HuH-7 (cell line): Measurements from ENCODE around the gene PACRG.
A peak's percentile ranks its signal among the peaks of the same experiment; 100 is the strongest.
"Not testable (repeated sequence)": the region's sequence is repeated elsewhere in the genome, so short reads cannot be mapped to it uniquely, and the experiment has no call there.

ENCODE experiments used
- DNase-seq: peaks from one replicate; pipeline ENCODE4 v3.0.0; 2011; ENCODE audit warnings: low spot score

PACRG gene

DNA sequence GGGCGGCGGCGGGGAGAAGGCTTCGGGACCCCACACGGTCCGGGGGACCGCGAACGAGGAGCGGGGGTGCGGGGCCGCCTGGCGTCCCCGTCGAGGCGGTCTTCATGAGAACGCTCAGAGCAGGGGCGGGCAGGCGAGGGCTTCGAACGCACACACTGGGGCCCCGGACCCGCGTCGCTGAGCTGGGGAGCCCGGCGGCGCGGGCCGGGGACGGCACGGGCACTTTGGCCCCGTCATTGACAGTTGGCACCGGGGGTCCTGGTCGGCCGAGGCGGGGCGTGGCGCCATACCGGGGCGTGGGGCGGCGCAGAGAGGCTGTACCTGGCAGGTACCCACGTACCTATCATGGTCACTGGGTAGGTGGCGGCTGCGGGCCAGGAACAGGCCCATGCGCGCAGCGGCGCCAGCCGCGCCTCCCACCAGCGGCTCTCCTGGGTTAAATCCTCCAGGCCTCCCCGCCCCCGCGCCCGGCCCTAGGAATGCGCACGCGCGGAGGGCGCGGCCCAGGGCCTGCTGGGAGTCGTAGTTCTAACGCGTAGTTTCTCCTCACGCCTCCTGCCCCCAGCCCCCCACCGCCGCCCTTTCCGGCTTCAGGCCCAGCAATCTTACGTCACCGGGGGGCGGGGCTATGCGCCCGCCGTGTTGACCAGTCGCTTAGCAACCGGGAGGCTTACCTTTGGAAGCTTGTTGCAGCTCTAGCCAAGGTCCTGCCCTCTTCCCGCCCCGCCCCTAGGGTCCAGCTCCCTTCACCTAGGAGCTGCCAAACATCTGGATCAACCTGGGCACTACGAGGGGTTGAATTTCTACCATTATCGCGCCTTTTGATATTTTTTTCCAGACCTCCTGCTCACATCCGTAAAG, at the start of gene PACRG, which contains the start of gene PRKN:
Gene PACRG (plus strand): TSS at position 653 of the 861 bp plus-strand sequence.
Gene PRKN (minus strand): TSS at position 445 of the 861 bp plus-strand sequence.
- peak; percentile 98 for DNase-seq

DNA sequence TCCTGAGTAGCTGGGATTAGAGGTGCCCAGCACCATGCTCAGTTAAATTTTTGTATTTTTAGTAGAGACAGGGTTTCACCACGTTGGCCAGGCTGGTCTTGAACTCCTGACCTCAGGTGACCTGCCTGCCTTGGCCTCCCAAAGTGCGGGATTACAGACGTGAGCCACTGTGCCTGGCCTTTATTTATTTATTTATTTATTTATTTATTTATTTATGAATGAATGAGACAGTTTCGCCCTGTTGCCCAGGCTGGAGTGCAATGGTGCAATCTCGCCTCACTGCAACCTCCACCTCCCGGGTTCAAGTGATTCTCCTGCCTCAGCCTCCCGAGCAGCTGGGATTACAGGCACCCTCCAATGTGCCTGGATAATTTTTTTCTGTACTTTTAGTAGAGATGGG, 48.9 kb upstream of the PACRG start:
- not testable (repeated sequence) for DNase-seq

DNA sequence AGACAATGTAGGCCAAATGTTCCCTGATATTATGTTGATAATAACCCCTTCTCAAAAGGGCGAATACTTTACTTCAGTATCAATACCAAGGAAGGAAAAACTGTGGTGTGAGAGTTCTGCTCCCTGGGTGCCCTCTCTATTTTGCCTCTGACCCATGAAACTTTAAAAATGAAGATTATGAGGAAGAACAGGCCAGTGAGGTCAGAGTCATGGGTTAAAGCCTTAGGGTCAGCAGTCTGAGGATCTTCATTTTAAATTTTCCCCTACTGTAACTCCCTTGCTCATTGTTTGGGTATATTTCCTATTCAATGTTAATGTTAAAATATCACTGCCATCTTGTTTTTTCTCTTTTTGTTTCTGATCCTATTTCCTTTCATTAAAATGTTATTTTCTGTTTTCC, 48.1 kb upstream of the PACRG start:
- DNase-seq, result no peak

DNA sequence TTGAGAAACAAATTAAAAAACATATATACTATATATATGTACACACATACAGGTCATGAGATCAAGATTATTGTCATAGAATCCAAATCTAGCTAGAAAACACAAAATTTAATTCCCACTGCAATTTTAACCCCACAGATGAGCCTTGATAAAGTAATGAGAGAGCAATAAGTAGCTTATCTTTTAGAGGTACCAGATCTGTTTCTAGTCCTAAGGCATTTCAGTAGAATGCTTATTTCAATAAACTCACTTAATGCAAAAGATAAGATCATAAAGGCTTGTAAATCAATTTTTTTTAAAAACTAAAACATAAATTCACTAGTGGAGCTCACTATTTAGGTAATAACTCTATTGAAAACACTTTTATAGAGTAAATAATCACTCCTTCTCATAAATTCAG, 47.4 kb upstream of the PACRG start:
- DNase-seq, result no peak

DNA sequence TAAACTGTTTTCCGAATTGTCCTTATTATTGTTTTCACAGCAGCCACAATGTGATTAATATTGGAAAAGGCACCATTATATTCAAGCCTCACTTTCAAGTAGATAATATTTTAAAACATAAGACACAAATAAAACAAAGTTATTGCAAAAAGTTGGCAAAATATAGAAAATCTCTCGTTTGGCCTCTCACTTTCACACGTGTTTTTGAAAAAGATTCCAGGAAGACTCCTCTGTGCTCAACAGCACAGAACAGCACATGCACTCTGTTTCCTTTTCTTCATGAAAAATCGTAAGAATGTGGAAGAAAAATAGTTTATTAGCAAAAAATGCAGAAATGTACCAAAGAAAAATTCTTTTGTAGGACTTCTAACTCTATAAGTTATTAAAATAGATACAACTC, 46.9 kb upstream of the PACRG start:
- DNase-seq, result no peak

DNA sequence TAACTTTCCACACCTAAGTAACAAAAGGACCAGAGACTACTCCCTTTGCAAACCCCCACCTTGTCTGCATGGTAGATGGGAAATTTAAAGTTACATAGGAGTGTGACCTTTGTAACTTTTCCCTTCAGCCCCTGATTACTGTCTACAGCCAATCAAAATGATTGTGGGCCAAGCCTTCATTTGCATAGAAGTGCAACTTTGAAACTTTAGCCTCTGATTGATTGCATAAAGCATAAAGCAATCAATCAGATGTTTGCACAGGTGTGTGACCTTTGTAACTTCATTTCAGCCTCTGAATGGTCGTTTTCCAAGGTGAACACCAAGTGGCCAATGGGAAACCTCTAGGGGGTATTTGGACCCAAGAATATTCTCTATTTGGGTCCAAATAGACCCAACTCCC, 46.3 kb upstream of the PACRG start:
- peak; percentile 64 for DNase-seq

DNA sequence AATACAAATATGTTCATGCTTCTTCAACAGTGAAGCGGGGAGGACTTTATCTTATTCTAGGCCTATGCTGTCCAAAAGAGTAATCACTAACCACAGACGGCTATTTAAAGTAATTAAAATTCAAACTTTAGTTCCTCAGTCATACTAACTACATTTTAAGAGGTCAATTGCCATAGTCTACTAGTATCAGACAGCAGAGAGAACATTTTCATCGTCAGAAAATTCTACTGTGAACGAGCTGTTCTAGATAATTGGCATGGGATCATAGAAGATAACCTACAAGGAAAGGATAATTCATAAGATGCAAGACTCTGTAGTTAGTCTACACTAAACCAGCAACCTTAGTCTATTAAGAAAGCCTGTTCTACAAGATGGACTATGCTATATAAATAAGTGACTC, 44.6 kb upstream of the PACRG start:
- DNase-seq, result no peak

DNA sequence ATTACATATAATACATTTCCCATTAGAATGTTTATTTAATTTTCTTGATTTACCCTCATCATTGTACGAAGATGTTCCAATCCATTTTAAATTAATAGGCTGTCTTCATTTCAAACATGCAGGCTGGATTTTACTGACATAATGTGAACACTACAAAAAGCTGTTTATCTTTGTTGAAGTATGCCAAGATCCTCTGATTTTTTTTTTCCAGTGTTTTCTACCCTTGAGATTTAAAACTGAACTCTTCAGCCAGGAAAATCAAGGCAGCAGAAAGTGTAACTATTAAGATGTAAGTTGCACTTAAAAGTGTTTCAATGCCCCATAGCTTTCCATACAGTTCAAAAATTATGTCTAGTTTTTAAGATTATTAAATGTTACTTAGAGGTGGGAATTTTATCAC, 43.7 kb upstream of the PACRG start:
- DNase-seq, result no peak

DNA sequence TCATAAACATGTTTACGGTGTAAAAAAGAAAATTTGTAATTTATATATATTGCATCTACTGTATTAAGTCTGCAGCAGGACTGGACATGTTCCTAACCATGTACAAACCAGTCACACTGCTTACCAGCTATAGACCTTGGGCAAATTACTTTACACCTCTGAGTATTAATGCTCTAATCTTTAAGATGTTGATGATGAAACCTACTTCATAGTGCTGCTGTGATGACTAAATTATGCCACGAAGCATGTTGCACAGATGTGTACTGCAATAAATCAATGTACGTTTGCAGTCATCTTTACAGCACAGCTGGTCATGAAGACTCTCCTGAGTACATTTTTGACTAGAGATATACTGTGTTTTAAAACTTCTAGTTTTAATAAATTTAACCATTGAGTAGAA, 42.8 kb upstream of the PACRG start:
- no peak for DNase-seq

DNA sequence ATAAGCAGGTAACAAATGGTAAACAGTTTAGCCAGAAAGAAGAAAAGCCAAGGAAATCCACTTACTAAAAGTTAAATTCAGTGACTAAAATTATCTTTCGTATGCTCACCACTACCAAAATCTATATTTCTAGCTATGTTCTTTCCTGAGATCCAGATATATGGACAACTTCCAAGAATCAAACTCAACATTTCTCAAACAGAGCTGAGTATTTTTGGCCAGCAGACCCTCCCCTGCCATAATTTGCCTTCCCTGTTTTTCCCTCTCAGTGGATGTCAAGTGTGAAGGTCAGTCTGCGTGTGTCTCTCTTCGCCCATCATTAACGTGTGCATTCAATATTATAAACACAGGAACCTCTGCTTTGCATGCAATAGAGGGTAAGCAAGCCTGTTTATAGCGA, 42.2 kb upstream of the PACRG start:
- no peak for DNase-seq

DNA sequence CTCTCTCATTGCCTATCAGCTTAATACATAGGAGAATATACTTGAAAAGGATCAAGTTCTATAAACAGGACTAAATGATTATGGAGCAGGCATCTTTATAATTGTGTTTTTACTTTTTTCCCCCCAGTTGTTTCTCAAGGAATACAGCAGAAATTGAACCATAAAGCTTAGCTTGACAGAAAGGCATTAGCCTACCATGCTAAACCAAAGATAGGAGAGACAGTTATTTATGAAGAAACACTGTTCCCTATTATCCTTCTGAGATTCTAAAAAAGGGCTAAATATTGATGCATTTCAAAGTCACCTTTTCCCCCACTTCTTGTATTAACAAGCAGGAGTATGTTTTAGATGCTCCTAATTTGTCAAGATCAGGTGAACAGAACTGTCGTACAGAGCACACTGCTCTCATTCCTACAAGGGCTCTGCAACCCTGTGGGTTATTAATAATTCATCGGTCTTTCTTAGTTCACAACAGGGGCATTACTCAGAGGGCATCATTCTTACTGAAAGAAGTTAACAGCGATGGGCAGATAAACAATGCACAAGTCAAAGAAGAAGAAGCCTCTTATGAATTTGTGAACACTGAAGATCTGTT, 38.9 kb upstream of the PACRG start:
- no peak for DNase-seq

DNA sequence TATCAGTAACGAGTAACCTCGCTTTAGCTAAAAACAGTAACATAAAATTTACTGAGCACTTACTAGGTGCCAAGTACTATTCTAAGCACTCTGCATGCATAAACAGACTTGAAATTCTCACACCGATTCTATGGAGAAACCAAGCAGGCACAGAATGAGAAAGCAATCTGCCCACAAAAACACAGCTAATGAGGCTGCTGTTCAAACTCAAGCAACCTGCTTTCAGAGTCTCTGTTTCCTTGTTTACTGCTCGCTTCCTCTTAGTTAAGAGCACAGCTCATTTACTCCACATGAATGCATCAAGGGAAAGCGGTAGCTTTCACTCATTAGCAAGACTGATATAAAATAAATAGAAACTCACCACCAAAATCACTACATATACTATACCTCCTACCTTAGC, 37.6 kb upstream of the PACRG start:
- DNase-seq, result no peak

DNA sequence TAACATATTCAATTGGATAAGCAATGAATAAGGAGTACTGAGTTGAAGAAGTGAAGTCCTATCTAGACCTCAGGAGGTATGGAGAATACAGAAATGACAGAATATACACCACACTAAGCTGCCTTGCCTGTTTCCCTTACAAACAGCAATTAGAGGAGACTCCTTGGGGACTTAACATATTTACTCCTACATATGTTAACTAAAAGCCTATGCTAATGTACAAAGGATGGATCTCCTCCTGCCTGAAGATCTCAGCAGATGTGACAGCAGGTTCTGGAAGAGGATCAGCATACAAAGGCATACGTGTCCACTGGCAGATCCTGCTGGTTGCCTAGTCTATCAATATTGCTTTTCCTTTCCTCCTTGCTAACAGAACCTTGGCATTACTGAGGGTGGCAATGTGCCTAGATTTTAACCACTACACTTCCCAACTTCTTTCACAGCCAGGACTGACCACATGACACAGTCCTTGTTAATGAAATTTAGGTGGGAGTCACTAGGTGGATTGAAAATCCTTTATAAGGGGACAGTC, 29.8 kb upstream of the PACRG start:
- no peak for DNase-seq

DNA sequence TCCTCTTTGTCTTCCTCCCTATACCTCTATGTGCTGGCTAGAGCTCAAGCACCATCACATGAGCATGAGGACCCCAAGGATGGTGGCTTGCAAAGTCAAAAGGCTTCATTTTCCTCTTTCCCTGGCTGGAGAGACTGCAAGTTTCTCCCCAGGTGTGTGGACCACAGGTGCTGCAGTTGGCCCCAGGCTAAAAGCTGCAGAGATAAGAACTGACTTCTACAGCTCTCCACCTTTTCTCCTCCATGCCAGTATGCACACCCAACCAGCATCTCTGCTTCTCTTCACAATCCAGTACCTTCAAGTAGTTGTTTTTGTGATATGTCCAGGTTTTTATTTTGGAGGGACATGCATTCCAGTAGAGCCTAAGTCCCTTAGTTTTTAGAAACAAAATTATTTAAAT, 29.3 kb upstream of the PACRG start:
- no peak for DNase-seq

DNA sequence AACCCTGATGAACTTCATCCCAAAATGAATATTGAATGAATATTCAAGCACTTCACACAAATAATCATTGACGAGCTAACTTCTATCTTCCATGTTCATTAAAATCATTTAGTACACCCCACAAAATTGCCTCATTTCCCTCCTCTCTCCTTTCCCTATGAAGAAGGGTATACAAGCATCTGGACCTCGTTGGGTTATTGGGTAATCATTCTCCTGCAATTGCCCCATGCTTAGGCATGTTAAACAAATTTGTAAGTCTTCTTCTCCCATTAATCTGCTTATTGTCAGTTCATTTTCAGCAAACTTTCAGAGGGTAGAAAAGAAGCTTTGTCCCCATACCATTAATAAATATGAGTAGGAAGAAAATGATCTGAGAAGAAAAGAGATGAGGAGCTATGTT, 27.8 kb upstream of the PACRG start:
- DNase-seq, result no peak

DNA sequence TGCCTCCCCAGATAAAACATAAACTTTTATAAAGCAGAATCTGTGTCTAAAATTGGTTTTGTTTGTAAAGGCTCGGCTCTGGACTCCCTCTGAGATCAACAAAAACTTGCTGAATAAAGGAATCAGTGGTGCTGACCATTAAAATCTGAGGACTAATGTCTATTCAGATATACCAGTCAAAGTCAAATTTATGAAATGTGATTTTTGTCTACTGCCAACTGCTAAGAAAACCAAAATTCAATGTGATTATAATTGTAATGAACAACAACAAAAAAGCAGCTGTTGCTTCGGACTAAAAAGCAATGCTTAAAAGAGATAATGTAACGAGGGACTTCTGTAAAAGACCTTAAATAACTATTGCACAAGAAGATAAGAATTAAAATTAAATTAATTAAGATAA, 26.8 kb upstream of the PACRG start:
- DNase-seq, result no peak

DNA sequence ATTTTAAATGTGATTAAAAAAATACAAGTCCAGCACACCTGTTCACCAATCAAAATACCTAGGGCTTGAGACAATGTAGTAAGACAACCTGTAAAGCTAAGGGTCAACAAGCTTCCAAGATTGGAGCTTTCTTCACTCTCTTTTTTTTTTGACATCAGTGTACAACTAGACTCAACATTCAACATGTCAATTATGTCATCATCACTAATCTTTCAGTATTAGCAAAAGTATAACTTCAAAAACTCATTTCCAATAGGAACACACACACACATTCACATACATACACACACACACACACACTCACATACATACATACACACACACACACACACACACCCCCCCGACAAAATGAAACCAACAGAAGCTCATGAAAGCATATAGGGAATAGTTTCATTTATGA, 26.2 kb upstream of the PACRG start:
- no peak for DNase-seq

DNA sequence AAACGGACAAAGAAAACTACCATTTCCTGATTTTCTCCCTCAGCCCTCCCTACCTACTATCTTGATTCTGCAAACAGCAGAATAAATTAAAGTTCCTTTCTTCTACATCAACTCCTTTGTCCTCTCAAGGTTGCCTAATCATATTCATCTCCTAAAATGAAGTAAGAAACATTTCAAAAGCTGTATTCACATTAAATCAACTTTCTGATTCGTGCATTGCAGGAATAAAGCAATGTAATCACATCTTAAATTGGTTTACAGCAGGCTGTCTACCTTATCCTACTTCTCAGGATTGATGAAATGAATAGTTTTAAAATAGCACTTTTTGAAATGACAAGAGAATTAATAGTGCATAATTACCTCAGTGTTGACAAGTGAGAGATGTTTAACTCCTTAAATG, 25.3 kb upstream of the PACRG start:
- DNase-seq, result no peak

DNA sequence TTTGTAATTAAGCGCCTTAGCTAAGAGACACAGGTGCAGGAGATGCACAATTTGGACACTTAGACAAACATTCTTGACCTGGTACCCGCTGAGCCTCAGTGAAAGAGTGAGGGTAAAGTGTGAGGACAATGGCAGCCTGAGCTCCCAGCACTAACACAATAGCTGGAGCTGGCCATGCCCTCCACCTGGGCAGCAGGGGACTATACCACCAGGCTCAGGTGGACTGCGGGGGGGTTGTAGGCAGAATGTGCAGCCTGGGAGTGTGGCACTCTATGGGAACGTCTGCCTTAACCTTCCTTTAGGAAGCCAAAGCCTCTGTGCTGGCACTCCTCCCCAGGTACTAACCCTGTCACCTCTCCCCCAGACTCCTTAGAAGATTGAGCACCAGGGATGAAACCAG, 23.8 kb upstream of the PACRG start:
- DNase-seq, result no peak

DNA sequence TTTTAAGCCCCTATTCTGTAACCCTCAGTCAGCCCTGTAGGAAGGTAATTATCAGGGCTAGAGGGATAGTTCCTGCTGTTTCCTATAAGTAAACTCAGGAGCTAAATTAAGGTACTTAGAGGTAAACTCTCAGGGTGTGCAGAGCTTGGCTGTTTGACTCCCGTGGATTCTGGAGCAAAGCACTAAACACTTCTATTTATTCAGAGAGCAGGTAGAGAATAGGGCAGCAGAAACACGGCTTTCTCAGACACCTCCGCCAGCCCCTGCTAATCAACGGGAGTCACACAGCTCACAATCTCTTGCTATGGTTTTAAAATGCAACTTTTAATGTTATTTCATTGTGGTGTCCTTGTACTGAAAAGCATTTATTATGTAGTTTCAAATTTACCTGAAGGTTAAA, 22.0 kb upstream of the PACRG start:
- no peak for DNase-seq

DNA sequence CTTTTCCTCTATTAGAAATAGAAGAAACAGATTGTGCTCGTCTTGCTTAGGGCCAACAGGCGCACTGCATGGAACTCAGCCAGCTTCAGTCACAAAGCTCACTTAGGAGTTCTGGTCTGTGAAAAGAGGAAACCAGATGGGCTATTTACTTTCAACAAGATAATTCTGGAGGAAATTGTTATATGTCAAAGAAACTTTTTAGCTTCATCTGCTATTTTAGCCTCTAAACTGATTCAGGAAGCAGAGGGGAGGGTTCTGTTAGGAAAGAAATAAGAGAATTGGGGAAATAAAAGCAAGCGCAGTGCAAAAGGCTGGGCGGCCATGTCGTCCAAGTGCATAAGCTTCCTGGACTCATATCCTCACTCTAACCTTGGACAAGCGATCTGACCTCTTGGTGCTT, 21.5 kb upstream of the PACRG start:
- DNase-seq, result no peak

DNA sequence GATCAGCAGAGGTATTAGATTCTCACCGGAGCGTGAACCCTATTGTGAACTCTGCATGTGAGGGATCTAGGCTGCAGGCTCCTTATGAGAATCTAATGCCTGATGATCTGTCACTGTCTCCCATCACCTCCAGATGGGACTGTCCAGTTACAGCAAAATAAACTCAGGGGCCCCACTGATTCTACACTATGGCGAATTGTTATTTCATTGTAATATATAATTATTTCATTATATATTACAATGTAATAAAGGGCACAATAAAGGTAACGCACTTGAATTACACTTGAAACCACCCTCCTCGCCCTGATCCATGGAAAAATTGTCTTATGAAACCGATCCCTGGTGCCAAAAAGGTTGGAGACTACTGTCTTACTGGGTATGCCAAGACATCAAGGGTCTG, 18.8 kb upstream of the PACRG start:
- DNase-seq, result no peak

DNA sequence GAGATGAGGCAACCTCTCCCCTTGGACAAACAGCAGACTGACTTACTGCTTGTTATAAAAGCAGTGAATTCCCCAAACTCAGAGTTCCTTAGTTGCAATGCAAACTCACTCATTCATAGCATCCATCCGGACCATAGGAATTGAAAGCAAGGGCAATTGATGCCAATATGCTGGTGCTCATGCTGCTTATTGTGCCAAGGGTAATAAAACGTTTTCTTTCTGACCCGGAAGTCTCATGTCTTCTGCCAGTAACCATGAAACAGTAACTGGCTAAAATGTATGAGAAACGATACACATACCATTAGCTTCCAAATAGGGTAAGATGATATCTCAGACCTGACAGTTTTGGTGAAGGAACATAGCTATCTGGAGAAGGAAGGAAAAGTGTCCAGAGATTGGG, 18.3 kb upstream of the PACRG start:
- DNase-seq, result no peak

DNA sequence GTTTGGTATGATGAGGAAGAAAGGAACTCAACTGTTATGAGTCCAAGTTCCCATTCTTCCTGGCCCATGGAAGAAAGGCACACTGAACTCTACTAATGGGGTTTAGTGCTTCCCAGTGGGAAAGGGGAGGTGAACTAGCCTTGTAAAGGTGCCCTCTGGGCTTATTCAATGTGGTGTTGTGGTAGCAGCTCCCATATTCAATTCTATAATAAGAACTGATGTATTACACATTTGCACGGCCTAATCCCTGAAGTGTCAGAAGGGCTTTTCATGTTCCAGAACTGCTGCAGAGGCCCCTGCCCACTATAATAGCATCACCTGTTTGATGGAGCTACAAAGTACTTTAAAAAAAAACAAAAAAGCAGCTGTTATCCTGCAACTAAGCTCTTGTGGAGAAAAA, 17.4 kb upstream of the PACRG start:
- DNase-seq, result no peak
